K562 (cell line): ENCODE results near the gene TM4SF4. TPM values are rescaled to one million over a fixed set of nuclear protein-coding genes. Genes with fewer than 3 reads are reported as not detected.

ENCODE experiments used
- CHD2 ChIP-seq: IDR thresholded peaks from 2 replicates; pipeline ENCODE4 v1.6.1; 2011; ENCODE audit warnings: low read depth, low read length
- CREB3 ChIP-seq: fragments of 450-650 bp; conservative IDR thresholded peaks from 2 replicates; pipeline ENCODE4 v1.6.1; 2016; ENCODE audit warnings: missing genetic modification characterization, low read depth, mild to moderate bottlenecking, missing compliant biosample characterization, moderate library complexity
- REST ChIP-seq, 2 experiments: fragments of 450-650 bp; formaldehyde crosslinking in 1 of 2; IDR thresholded peaks; 2 replicates each; pipeline versions ENCODE4 v1.4.0 to v1.6.1; 2014 to 2020; ENCODE audit warnings: mild to moderate bottlenecking in 2 of 2, borderline replicate concordance in 1 of 2, low read depth in 1 of 2
- ZNF253 ChIP-seq: fragments of 250-450 bp; sonication (Bioruptor Pico); conservative IDR thresholded peaks from 2 replicates; pipeline ENCODE4 v1.6.1; 2021; ENCODE audit warnings: mild to moderate bottlenecking
- ZNF778 ChIP-seq: fragments of 450-650 bp; formaldehyde crosslinking; IDR thresholded peaks from 2 replicates; pipeline ENCODE4 v1.4.0; 2020; ENCODE audit warnings: mild to moderate bottlenecking, moderate library complexity
- polyA plus RNA-seq, 8 experiments: library from polyadenylated mRNA; depleted of rRNA in 4 of 8; stranded (reverse) in 5 of 8; unstranded in 3 of 8; fragments of >200 nt; fragmentation: Nextera tagmentation in 2 of 8; fragmentation: Illumina TruSeq in 1 of 8; extraction: Ambion mirVana in 2 of 8; extraction: Trizol in 1 of 8; gene quantifications; 2 replicates each; pipeline versions ENCODE4 v1.2.1 to v1.2.3, GENCODE V29; 2011 to 2014; ENCODE audit warnings: inconsistent platforms in 1 of 8, missing spikeins in 1 of 8
- total RNA-seq, 7 experiments: library from RNA; depleted of rRNA in 6 of 7; stranded (reverse); fragments of >200 nt in 6 of 7; fragmentation: Illumina TruSeq in 2 of 7; extraction: Trizol in 2 of 7; gene quantifications; 2 replicates each; pipeline versions ENCODE4 v1.2.1 to v1.2.3, GENCODE V29; 2011 to 2021; ENCODE audit warnings: low replicate concordance in 1 of 7
- TF ChIP-seq, protein P1 (sequence below): fragments of 450-650 bp; conservative IDR thresholded peaks from 2 replicates; pipeline ENCODE4 v1.6.1; 2016; ENCODE audit warnings: missing genetic modification characterization, low read depth, mild to moderate bottlenecking, control low read depth, missing compliant biosample characterization

The TM4SF4 gene
- total and polyA plus RNA-seq, 9 of the 15 experiments (the other 6 are each of a cell fraction or from before 2014, with no cell fraction given): 0.31 TPM; not detected in 8

- TF ChIP-seq REST (IDR thresholded peaks at IDR 0.05; ENCODE audit: borderline replicate concordance) (no peak), REST (CRISPR knock-in tag; IDR thresholded peaks at IDR 0.05; ENCODE audit: low read depth) (no peak), ZNF778 (CRISPR knock-in tag) (no peak), CREB3 (no peak), CHD2 (no peak), ZNF253 (CRISPR knock-in tag) (no peak)
- TF ChIP-seq, protein P1, sequence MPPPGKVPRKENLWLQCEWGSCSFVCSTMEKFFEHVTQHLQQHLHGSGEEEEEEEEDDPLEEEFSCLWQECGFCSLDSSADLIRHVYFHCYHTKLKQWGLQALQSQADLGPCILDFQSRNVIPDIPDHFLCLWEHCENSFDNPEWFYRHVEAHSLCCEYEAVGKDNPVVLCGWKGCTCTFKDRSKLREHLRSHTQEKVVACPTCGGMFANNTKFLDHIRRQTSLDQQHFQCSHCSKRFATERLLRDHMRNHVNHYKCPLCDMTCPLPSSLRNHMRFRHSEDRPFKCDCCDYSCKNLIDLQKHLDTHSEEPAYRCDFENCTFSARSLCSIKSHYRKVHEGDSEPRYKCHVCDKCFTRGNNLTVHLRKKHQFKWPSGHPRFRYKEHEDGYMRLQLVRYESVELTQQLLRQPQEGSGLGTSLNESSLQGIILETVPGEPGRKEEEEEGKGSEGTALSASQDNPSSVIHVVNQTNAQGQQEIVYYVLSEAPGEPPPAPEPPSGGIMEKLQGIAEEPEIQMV (tag): no peak
- TF ChIP-seq, all 486 proteins: peak for 0
These were observed 9.1 kb upstream of the TM4SF4 start (continued) for GRCh38 chr3:149465351-149465883.
